Activated CD4-positive, CD25-positive, alpha-beta regulatory T cell treated with anti-CD3 and anti-CD28 coated beads, Interleukin-2, amount 50 U/mL, for 24 hours (primary cell): ENCODE results near the gene CYFIP2.

ENCODE experiments used
- ATAC-seq, 2 donors: fragments of 150-1000 bp; cut with Tn5 transposase; one replicate each; pipeline ENCODE4 v1.10.0; 2021; ENCODE audit warnings: mild to moderate bottlenecking in 1 of 2, moderate library complexity in 1 of 2

CYFIP2 gene

DNA sequence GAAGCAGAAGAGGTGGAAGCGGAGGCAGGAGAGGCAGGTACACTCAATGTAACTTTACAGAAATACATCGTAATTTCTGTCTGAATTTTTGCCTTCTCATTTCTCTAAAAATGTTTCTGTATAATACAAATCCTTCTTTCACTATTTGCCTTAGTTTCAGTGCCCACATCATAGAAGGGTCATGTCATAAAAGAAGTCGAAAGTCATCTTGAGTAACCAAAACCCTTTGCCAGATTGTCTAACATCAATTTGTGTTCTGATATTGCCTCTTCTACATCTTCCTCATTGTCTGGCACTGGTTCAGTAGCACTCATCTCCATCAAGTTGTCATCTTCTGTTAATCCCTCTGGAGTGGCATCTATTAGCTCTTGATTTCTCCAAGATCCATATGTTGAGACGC is 6.2 kb upstream of the CYFIP2 start:
- ATAC-seq = peak; percentile 31 to 51

DNA sequence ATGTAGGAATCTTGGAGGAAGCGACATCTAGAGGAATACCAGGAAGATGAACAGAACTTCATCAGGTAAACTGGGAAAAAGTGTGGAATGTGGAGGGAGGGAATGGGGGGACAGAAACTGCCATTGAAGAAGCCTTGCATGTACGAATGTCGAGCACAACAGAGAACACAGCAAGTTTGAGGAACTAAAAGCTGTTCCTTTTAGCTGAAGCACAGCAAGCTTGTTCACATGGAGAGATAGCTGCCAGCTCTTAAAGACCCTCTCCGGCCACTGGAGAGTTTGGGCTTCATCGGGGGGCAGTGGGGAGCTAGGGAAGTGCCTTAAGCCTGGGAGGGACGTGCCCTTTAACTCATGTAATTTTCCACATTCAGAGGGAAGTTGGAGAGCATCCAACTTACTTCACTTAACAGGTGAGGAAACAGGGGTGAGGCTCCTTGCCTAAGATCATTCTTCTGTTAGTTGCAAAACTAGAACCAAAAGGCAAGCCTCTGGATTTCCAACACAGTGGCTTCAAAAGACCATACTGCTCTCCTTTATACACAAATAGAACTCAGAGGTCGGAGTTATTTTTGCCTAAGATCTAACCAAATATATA is 2.3 kb upstream of the CYFIP2 start:
- no peak for ATAC-seq

GRCh38 chr5:157266286-157267007 is 524 bp downstream of the CYFIP2 start:
- peak; percentile 30 to 32 for ATAC-seq

GRCh38 chr5:157267025-157267424 is 1.1 kb downstream of the CYFIP2 start:
- ATAC-seq = no peak

- no peak for ATAC-seq
Observed at GRCh38 chr5:157267761-157268480, 2.0 kb downstream of the CYFIP2 start.

DNA sequence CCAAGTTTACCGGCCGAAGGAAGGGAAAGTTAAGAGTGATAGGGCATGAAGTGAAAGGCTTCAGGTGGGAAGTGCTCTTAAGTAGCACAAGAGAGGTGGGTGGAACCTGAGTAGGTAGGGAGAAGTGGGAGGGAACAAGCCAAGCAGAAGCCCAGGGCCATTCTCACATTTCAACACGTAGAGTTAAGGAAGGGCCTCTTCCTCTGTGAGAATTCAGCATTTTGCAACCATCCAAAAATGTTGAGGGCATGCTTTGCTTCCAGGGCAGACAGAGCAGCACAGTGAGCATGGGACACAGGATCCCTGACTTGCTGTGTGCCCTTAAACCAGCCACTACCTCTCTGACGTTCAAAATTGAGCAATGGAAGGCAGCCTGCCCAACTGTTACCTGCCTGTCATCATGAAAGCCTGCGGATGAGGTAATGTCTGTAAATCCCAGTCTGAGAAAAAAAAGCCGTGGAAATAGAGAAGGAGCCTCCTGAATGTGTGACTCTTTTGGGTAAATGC is 3.3 kb downstream of the CYFIP2 start:
- no peak for ATAC-seq

DNA sequence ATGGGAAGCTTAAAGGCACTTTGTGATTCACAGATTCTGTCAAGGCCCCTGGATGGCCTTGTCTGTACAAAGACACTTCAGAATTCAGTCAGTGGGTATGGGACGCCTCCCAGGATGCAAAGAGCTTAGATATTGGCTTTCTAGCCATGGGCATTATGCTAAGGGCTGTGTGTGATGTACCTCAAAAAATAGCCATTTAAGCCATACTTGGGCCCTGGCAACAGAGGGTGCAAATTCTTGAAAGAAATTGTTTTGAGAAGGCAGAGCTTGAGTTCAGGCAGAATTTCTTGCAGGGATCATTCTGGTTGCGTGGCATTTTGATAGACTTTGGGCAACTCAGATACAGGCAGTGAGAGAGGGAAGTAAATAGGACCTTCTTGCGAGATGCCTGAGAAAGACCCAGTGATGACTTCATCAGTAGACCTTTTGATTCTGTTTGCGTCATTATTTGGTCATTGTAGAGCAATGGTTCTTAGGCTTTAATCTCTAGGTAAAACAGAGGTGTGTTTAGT is 3.9 kb downstream of the CYFIP2 start:
- no peak for ATAC-seq

GRCh38 chr5:157270771-157271170 is 4.8 kb downstream of the CYFIP2 start:
- ATAC-seq = no peak

GRCh38 chr5:157271740-157272271 is 5.9 kb downstream of the CYFIP2 start:
- ATAC-seq = peak; percentile 81 to 84

DNA sequence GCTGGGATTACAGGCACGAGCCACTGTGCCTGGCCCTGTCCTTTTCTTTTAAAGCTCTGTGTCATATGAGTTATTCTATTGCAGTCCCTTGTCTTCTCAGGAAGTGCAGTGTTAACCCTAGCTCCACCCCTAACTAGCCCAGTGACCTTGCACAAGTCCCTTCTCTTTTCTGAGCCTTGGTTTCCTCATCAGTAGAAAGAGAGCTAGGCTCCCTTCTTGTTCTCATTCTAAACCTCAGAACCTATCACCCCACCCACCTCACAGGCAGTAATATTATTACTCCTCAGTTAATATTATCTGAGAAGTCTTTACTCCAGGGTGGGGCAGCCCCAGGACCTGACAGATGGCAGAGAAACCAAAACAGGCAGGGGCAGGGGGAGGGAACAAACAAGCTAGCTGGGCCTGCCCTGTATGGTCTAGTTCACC is 7.2 kb downstream of the CYFIP2 start:
- peak; percentile 47 to 57 for ATAC-seq

DNA sequence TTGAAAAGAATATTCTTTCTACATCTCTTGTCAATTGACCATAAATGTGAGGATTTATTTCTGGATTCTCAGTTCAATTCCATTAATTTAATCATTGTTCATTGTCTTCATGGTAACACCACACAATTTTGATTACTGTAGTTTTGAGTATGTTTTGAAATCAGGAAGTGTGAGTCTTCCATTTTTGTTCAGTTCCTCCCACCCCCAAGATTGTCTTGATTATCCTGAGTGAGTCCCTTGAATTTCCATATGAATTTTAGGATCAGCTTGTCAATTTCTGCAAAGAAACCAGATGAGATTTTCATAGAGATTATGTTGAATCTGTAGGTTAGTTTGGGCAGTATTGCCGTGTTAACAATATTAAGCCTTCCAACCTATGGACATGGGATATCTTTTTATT is 9.5 kb downstream of the CYFIP2 start:
- no peak for ATAC-seq

GRCh38 chr5:157278319-157279037 is 12.6 kb downstream of the CYFIP2 start:
- no peak for ATAC-seq

- no peak for ATAC-seq
Observed at GRCh38 chr5:157279605-157280239, 13.8 kb downstream of the CYFIP2 start.

DNA sequence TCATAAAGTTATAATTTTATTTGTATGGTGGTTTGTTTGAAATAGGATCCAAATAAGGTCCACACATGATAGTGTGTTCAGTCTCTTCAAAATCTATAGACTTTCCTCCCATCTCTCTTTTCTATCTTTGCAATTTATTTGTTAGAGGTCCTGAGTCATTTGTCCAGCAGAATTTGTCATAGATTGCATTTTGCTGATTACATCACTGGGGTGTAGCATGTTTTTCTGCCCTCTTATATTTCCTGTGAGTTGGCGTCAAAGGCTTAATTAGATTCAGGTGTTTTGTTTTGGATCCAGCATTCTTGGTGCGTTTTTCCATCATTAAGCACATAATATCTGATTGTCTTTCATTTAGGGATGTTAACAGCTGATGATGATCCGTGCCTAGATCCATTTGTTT is 15.0 kb downstream of the CYFIP2 start:
- ATAC-seq = peak; percentile 47 to 57

- no peak for ATAC-seq
Observed at GRCh38 chr5:157282150-157282549, 16.2 kb downstream of the CYFIP2 start.

DNA sequence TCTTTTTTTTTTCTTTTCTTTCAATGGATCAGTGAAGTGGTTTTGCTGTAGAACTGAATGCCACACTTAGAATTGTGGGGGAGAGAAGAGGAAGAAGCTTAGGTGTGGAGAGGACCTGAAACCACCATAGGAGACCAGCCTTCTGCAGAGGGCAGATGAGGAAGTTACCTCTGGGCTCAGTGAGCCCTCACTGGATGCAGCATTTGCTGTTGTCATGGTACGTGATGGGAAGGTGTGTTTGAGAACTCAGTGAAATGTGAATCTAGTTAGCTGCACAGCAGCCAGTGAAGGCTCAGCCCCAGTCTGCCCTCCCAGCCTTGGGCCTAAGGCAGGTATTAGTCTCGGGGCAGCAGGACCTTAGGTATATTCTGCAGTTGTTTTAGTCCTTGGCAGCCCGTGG is 17.5 kb downstream of the CYFIP2 start:
- ATAC-seq = peak; percentile 27 to 44

GRCh38 chr5:157284458-157285212 is 18.7 kb downstream of the CYFIP2 start:
- ATAC-seq = no peak

DNA sequence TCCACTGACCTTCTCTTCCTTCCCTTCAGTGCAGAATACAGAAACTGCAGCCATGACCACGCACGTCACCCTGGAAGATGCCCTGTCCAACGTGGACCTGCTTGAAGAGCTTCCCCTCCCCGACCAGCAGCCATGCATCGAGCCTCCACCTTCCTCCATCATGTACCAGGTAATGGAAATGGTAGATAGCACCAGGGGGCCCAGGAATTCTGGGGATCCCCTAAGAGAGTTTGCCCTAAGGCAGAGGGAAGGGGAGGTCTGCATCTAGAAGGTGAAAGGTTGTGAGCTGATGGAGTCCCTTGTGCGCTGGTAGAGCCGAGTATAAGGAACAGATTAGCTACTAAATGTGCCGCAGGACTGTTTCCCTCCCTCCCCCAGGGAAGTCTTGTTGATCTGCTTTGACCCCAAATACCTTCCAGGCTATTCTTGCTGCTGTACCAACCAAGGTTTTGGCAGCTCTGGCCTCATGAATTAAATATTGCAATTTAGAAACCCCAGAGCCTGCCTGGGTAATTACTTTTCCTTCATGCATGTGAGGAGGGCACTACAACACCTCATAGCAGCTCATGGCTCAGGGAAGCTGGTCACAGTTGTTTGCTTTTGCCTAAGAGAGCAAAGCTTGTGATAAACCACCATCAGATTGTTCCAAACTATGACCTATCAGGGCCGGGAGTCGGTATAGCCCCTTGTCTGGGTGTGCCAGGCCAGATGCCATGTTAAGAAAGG is 19.6 kb downstream of the CYFIP2 start:
- ATAC-seq = no peak

DNA sequence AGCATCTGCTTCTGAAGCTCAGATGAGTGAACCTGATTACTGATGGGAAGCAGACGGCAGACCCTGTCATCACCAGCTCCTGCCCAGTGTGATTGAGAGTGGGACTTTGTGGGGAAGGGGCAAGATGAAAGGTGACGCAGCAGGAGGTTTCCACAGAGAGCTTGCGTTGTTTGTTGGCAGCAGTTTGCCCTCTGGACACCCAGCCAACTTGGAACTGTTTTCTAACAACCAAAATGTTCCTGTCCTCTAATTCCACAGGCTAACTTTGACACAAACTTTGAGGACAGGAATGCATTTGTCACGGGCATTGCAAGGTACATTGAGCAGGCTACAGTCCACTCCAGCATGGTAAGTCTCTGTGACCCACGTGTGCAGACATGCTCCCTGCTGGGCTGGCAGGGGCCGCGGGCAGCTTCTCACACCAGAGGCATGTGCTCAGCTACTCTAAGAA is 20.9 kb downstream of the CYFIP2 start:
- ATAC-seq = no peak

DNA sequence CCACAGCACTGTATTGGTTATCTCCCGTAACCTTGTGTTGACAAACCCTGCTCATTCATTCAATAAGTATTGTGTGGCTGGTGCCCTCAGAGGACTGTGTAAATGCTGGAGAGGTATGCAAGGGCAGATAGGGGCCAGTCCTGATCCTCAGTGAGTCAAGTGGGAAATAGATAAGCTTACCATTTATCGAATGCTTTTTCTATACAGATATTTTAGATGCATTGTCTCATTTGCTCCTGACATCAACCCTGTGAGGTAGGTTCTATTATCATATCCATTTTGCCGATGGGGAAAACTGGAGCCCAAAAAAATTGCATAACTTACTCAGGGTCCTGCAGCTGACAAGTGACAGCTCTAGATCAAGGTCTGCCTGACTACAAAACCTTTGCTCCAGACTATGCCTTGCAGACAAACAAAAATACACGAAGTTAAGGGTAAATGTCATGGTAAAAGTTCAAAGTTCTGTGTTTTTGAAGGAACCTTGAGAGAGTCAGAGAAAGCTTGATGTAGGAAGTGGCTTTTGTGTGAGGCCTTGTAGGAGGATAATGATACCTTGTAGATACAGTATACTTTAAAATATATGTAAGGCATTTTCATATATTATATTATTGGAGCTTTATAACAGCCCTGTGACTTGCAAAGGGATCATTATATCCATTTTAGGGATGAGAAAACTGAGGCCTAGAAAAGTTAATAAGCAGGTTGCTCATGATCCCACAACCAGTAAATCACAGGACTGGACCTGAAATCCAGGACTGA is 22.7 kb downstream of the CYFIP2 start:
- no peak for ATAC-seq
